Smooth muscle cell (in vitro differentiated cells): ENCODE data around the gene TMTC2. TPM values are rescaled to one million over a fixed set of nuclear protein-coding genes. Genes with fewer than 3 reads are reported as not detected.

Experiments used
- DNase-seq: peaks from one replicate; lab custom pipeline; 2025; ENCODE audit not compliant: unreplicated experiment; lab: John Stamatoyannopoulos, UW
- H2AFZ ChIP-seq: fragments of 200-600 bp; sonication (generic); 2 replicates; pipeline ENCODE4 v1.6.0; 2016; ENCODE audit warnings: antibody characterized with exemption, low read depth, mild to moderate bottlenecking
- H3F3A ChIP-seq: fragments of 200-600 bp; sonication (generic); 2 replicates; pipeline ENCODE4 v1.6.0; 2017; ENCODE audit warnings: antibody characterized with exemption, low read depth
- H3K27ac ChIP-seq: fragments of 200-600 bp; sonication (generic); 2 replicates; pipeline ENCODE4 v1.5.1; 2016; ENCODE audit warnings: low read depth, mild to moderate bottlenecking
- H3K27me3 ChIP-seq: fragments of 200-600 bp; sonication (generic); 2 replicates; pipeline ENCODE4 v1.6.1; 2016; ENCODE audit warnings: low read depth, mild to moderate bottlenecking
- H3K36me3 ChIP-seq: fragments of 200-600 bp; sonication (generic); 2 replicates; pipeline ENCODE4 v1.5.1; 2016; ENCODE audit warnings: low read depth
- H3K4me1 ChIP-seq: fragments of 200-600 bp; sonication (generic); 2 replicates; pipeline ENCODE4 v1.5.1; 2016; ENCODE audit warnings: low read depth
- H3K4me2 ChIP-seq: fragments of 200-600 bp; sonication (generic); 2 replicates; pipeline ENCODE4 v1.6.0; 2016; ENCODE audit warnings: mild to moderate bottlenecking
- H3K4me3 ChIP-seq: fragments of 200-600 bp; sonication (generic); 2 replicates; pipeline ENCODE4 v1.5.1; 2016; ENCODE audit warnings: mild to moderate bottlenecking
- H3K79me2 ChIP-seq: fragments of 200-600 bp; sonication (generic); 2 replicates; pipeline ENCODE4 v1.6.0; 2016; ENCODE audit warnings: low read depth, mild to moderate bottlenecking
- H3K9ac ChIP-seq: fragments of 200-600 bp; sonication (generic); 2 replicates; pipeline ENCODE4 v1.6.0; 2016; ENCODE audit warnings: low read depth
- H3K9me3 ChIP-seq: fragments of 200-600 bp; sonication (generic); replicated peaks from 2 replicates; pipeline ENCODE4 v1.5.1; 2016; ENCODE audit warnings: low read depth
- H4K20me1 ChIP-seq: fragments of 200-600 bp; sonication (generic); 2 replicates; pipeline ENCODE4 v1.6.0; 2016; ENCODE audit warnings: low read depth
- whole genome bisulfite sequencing: methylation state at CpG from one replicate; pipeline ENCODE4 v1.1.7; 2016; ENCODE audit warnings: low lambda C conversion rate; 5-methylcytosine and 5-hydroxymethylcytosine counted together
- polyA plus RNA-seq: library from polyadenylated mRNA; unstranded; fragments of >200 nt; fragmentation: Nextera tagmentation; extraction: Ambion mirVana; gene quantifications from 2 replicates; pipeline ENCODE4 v1.2.1, GENCODE V29; 2016
- total RNA-seq: library from RNA; depleted of rRNA; stranded (reverse); fragments of >200 nt; gene quantifications from 2 replicates; pipeline ENCODE4 v1.2.3, GENCODE V29; 2014
- TF ChIP-seq, protein P1 (sequence below): fragments of 200-600 bp; sonication (generic); IDR thresholded peaks from 2 replicates; pipeline ENCODE4 v1.5.1; 2017; ENCODE audit warnings: borderline replicate concordance, mild to moderate bottlenecking, antibody characterized with exemption; ENCODE audit not compliant: insufficient read depth, poor library complexity, severe bottlenecking

The TMTC2 gene
- total and polyA plus RNA-seq, 2 experiments from 2014 or later, result 0.71 to 10.6 TPM

- no peak overlapping the region for H3K27ac ChIP-seq
- no peak overlapping the region for H3K9ac ChIP-seq
- H2AFZ ChIP-seq, result no peak overlapping the region
- no peaks in the 10 kb centered on the region for H3F3A ChIP-seq
- H3K27me3 ChIP-seq, result no peaks in the 10 kb centered on the region
- no peak for DNase-seq
- H3K4me2 ChIP-seq, result no peak overlapping the region
- no peak overlapping the region for H3K4me3 ChIP-seq
- H3K4me1 ChIP-seq, result peaks cover 12% of the 10 kb centered on the region
- H3K9me3 ChIP-seq, result no peaks in the 10 kb centered on the region
- peaks cover 4% of the 10 kb centered on the region for H3K79me2 ChIP-seq
- WGBS, result 97% methylated on average over 21 of the region's 22 CpGs
- TF ChIP-seq, protein P1, sequence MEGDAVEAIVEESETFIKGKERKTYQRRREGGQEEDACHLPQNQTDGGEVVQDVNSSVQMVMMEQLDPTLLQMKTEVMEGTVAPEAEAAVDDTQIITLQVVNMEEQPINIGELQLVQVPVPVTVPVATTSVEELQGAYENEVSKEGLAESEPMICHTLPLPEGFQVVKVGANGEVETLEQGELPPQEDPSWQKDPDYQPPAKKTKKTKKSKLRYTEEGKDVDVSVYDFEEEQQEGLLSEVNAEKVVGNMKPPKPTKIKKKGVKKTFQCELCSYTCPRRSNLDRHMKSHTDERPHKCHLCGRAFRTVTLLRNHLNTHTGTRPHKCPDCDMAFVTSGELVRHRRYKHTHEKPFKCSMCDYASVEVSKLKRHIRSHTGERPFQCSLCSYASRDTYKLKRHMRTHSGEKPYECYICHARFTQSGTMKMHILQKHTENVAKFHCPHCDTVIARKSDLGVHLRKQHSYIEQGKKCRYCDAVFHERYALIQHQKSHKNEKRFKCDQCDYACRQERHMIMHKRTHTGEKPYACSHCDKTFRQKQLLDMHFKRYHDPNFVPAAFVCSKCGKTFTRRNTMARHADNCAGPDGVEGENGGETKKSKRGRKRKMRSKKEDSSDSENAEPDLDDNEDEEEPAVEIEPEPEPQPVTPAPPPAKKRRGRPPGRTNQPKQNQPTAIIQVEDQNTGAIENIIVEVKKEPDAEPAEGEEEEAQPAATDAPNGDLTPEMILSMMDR, result no peak
- no peaks in the 10 kb centered on the region for H3K36me3 ChIP-seq
- no peaks in the 10 kb centered on the region for H4K20me1 ChIP-seq
These were observed 42.0 kb downstream of the TMTC2 start for GRCh38 chr12:82728710-82729109.

- H3K4me2 ChIP-seq, result no peak overlapping the region
- H4K20me1 ChIP-seq, result no peaks in the 10 kb centered on the region
- H3K36me3 ChIP-seq, result no peaks in the 10 kb centered on the region
- DNase-seq, result no peak
- 65% methylated on average over 7 of the region's 7 CpGs for WGBS
- TF ChIP-seq, protein P1, result no peak
- no peak overlapping the region for H3K9ac ChIP-seq
- no peaks in the 10 kb centered on the region for H3K27me3 ChIP-seq
- H3K27ac ChIP-seq, result no peak overlapping the region
- no peaks in the 10 kb centered on the region for H3F3A ChIP-seq
- no peak overlapping the region for H2AFZ ChIP-seq
- no peak overlapping the region for H3K4me3 ChIP-seq
- H3K4me1 ChIP-seq, result peaks cover 12% of the 10 kb centered on the region
- H3K79me2 ChIP-seq, result peaks cover 4% of the 10 kb centered on the region
- H3K9me3 ChIP-seq, result no peaks in the 10 kb centered on the region
These were observed 44.3 kb downstream of the TMTC2 start for GRCh38 chr12:82730953-82731459.

DNA sequence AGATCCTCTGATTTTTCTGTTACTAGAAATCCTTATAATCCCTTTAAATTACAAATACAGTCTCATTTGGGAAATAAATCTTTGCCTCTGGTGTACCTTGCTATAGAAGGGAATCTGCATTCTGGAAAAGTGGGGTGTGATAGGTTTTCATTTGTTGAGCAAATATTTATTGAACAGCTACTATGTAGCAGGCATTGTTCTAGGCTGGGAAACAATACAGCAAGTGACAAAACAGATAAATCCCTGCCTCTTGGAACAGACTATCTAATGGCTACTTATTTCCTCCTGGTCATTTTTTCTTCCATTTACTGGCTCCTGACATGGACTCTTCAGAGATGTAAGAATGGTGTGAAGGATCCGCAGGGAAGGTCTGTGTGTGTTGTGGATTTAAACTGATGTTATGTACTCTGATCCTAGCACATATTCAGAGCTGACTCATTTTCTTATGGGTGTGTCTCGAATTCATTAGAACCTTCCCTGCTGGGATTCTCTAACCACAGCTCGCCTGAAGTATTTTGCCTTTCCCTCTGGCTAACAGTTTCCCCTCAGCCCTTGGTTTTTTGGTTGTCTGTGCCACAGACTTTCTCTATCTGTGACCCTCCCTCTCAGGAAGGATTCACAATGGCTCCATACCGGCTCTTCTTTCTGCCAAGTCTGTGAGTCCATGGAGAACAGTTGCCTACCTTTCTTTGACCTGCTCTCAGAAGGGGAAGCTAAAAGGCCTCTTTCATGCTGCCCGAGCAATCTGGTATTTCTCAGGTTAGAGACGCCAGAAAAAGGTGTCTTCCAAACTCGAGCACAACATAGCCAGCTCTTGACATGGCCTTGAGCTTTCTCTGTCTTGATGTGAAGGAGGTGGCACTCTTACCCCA is 53.7 kb downstream of the TMTC2 start:
- no peak overlapping the region for H3K4me3 ChIP-seq
- H3K9me3 ChIP-seq, result no peaks in the 10 kb centered on the region
- peak overlapping the region; percentile 22 for H3K27ac ChIP-seq
- H3K79me2 ChIP-seq, result no peaks in the 10 kb centered on the region
- H3K9ac ChIP-seq, result no peak overlapping the region
- H3K4me2 ChIP-seq, result peak overlapping the region; percentile 24
- H3K36me3 ChIP-seq, result no peaks in the 10 kb centered on the region
- DNase-seq, result no peak
- H3F3A ChIP-seq, result peaks cover 7% of the 10 kb centered on the region
- H3K27me3 ChIP-seq, result no peaks in the 10 kb centered on the region
- 53% methylated on average over 7 of the region's 7 CpGs for WGBS
- no peak overlapping the region for H2AFZ ChIP-seq
- peaks cover 6% of the 10 kb centered on the region for H3K4me1 ChIP-seq
- TF ChIP-seq, protein P1, result no peak
- no peaks in the 10 kb centered on the region for H4K20me1 ChIP-seq
